Panc1 (cell line): ENCODE data around the gene ATP2C1. TPM values are rescaled to one million over a fixed set of nuclear protein-coding genes. Genes with fewer than 3 reads are reported as not detected.

Source experiments
- ATAC-seq: fragments of 200-7000 bp; cut with Tn5 transposase; 2 replicates; pipeline ENCODE4 v1.9.1; 2020; ENCODE audit warnings: mild to moderate bottlenecking, moderate library complexity
- BruUV-seq: library from RNA; stranded (reverse); fragments of 400-500 nt; replicated peaks from 2 replicates; lab custom pipeline; 2021; lab: Mats Ljungman, UMichigan
- CTCF ChIA-PET: fragments of 300-600 bp; sonication (Branson Sonifier 250); formaldehyde crosslinking; loops from one replicate; lab custom pipeline; 2022; ENCODE audit warnings: antibody characterized with exemption; lab: Charles Lee
- POLR2A ChIA-PET: fragments of 300-600 bp; sonication (Branson Sonifier 250); formaldehyde crosslinking; loops from one replicate; lab custom pipeline; 2022; ENCODE audit warnings: antibody characterized with exemption; lab: Charles Lee
- DNase-seq: peaks from one replicate; pipeline ENCODE4 v3.0.0-alpha.2; 2010; ENCODE audit warnings: low read depth, low spot score
- H3K27ac ChIP-seq: 2 replicates; pipeline ENCODE4 v1.5.1; 2011; ENCODE audit warnings: mild to moderate bottlenecking, low read length, inconsistent platforms
- H3K27me3 ChIP-seq: fragments of 200-500 bp; sonication (Bioruptor generic); 2 replicates; pipeline ENCODE4 v1.6.0; 2014; ENCODE audit warnings: low read length, inconsistent platforms; ENCODE audit not compliant: control insufficient read depth, insufficient read depth
- H3K36me3 ChIP-seq: fragments of 200-500 bp; sonication (Bioruptor generic); 2 replicates; pipeline ENCODE4 v1.5.1; 2014; ENCODE audit warnings: inconsistent platforms, mild to moderate bottlenecking, low read length, moderate library complexity; ENCODE audit not compliant: control insufficient read depth, insufficient read depth
- H3K4me1 ChIP-seq: 2 replicates; pipeline ENCODE4 v1.5.1; 2011; ENCODE audit warnings: inconsistent platforms, mild to moderate bottlenecking, low read length, moderate library complexity; ENCODE audit not compliant: control insufficient read depth, insufficient read depth
- H3K4me3 ChIP-seq, 2 experiments: 2 replicates each; pipeline ENCODE4 v1.5.1; 2011 to 2012; ENCODE audit warnings: low read depth in 2 of 2, low read length in 2 of 2, mild to moderate bottlenecking in 2 of 2, inconsistent platforms in 1 of 2, moderate library complexity in 1 of 2
- H3K9me3 ChIP-seq: fragments of 200-500 bp; sonication (Bioruptor generic); 2 replicates; pipeline ENCODE4 v1.5.1; 2014; ENCODE audit warnings: low read depth, mild to moderate bottlenecking, inconsistent platforms, low read length, moderate library complexity; ENCODE audit not compliant: control insufficient read depth, insufficient read depth
- CTCF ChIP-seq: fragments of 450-650 bp; IDR thresholded peaks from 2 replicates; pipeline ENCODE4 v1.5.1; 2017; ENCODE audit warnings: mild to moderate bottlenecking
- POLR2AphosphoS5 ChIP-seq: IDR thresholded peaks from 2 replicates; pipeline ENCODE4 v1.6.1; 2012; ENCODE audit warnings: mild to moderate bottlenecking, low read depth, low read length, moderate library complexity
- SIN3A ChIP-seq: IDR thresholded peaks from 2 replicates; pipeline ENCODE4 v1.6.1; 2012; ENCODE audit warnings: low read depth, mild to moderate bottlenecking, low read length, moderate library complexity, borderline replicate concordance; ENCODE audit not compliant: insufficient read depth
- TCF7L2 ChIP-seq: IDR thresholded peaks from 2 replicates; pipeline ENCODE4 v1.6.1; 2011; ENCODE audit warnings: mild to moderate bottlenecking, low read depth, low read length, inconsistent platforms
- in situ Hi-C: cut with HindIII; loops from 2 replicates; pipeline ENCODE4 v1.10.0; 2016; ENCODE audit warnings: low sequenced_read_pairs, low pct_unique_long_range_greater_than_20kb
- intact Hi-C: fragments of 100-400 bp; cut with micrococcal nuclease; formaldehyde crosslinking; loops from one replicate; pipeline ENCODE4 v1.10.0; 2022; ENCODE audit not compliant: unreplicated experiment
- total RNA-seq: library from RNA; stranded (reverse); gene quantifications from one replicate; pipeline ENCODE4 v1.2.1, GENCODE V29; 2021; ENCODE audit not compliant: unreplicated experiment
- TF ChIP-seq, protein P1 (sequence below), 2 experiments: IDR thresholded peaks; 2 replicates each; pipeline ENCODE4 v1.6.1; 2011 to 2012; ENCODE audit warnings: low read depth in 2 of 2, control low read depth in 1 of 2, low read length in 1 of 2, mild to moderate bottlenecking in 1 of 2, moderate library complexity in 1 of 2; ENCODE audit not compliant: insufficient read depth in 1 of 2

The ATP2C1 gene
- total RNA-seq, 1 experiment from 2014 or later: 101 TPM

- Histone ChIP-seq H3K36me3 (no peaks in the 10 kb centered on the region), H3K27ac (no peak overlapping the region), H3K4me1 (no peaks in the 10 kb centered on the region), H3K4me3 (no peak overlapping the region), H3K27me3 (peaks cover 11% of the 10 kb centered on the region; the same call in 1 of the 2 replicates), H3K9me3 (no peaks in the 10 kb centered on the region)
- ATAC-seq (no peak), DNase-seq (no peak)
- ChIA-PET POLR2A (no interaction called here), CTCF (no interaction called here)
- intact Hi-C loops (no loop called here), in situ Hi-C loops (no loop called here)
- TF ChIP-seq, protein P1, sequence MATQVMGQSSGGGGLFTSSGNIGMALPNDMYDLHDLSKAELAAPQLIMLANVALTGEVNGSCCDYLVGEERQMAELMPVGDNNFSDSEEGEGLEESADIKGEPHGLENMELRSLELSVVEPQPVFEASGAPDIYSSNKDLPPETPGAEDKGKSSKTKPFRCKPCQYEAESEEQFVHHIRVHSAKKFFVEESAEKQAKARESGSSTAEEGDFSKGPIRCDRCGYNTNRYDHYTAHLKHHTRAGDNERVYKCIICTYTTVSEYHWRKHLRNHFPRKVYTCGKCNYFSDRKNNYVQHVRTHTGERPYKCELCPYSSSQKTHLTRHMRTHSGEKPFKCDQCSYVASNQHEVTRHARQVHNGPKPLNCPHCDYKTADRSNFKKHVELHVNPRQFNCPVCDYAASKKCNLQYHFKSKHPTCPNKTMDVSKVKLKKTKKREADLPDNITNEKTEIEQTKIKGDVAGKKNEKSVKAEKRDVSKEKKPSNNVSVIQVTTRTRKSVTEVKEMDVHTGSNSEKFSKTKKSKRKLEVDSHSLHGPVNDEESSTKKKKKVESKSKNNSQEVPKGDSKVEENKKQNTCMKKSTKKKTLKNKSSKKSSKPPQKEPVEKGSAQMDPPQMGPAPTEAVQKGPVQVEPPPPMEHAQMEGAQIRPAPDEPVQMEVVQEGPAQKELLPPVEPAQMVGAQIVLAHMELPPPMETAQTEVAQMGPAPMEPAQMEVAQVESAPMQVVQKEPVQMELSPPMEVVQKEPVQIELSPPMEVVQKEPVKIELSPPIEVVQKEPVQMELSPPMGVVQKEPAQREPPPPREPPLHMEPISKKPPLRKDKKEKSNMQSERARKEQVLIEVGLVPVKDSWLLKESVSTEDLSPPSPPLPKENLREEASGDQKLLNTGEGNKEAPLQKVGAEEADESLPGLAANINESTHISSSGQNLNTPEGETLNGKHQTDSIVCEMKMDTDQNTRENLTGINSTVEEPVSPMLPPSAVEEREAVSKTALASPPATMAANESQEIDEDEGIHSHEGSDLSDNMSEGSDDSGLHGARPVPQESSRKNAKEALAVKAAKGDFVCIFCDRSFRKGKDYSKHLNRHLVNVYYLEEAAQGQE (IDR thresholded peaks at IDR 0.05; ENCODE audit: insufficient read depth in 1 of 2, low read depth in 2 of 2, low read length in 1 of 2): no peak
- no peak for TF ChIP-seq POLR2AphosphoS5
- TF ChIP-seq SIN3A: no peak
- TF ChIP-seq CTCF: no peak
- TF ChIP-seq TCF7L2: no peak
- no TSS peak for BruUV-seq
Measured at GRCh38 chr3:130846181-130846580, 47.7 kb upstream of the ATP2C1 start.

DNA sequence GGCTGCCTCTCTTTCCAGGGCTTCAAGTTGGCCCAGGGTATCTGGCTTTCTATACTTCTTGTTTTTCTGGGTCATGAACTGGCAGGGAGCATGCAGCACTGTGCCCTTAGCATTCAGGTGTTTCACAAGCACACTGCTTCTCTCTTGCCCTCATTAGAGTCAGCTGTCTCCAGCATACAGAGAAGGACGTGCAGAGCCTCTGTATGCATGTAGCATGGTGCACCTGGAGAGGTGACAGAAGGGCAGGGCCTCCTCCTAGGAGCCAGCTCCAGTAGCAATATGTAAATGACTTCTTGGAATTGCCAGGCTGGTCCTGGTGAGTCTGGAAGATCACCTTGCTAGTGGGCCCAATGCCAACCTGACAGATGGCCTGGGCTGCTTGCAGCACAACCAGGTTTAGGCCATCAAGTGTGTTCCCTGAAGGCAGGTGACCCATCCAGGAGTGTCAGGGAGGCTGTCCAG lies 44.8 kb upstream of the ATP2C1 start:
- Histone ChIP-seq H3K27ac (no peak overlapping the region), H3K9me3 (no peaks in the 10 kb centered on the region), H3K27me3 (peaks cover 12% of the 10 kb centered on the region; the same call in 1 of the 2 replicates), H3K4me3 (no peak overlapping the region), H3K4me1 (no peaks in the 10 kb centered on the region), H3K36me3 (no peaks in the 10 kb centered on the region)
- ChIA-PET CTCF (no interaction called here), POLR2A (no interaction called here)
- intact Hi-C loops (no loop called here), in situ Hi-C loops (no loop called here)
- ATAC-seq (no peak; the same call in 1 of the 2 replicates), DNase-seq (no peak)
- TF ChIP-seq, protein P1 (IDR thresholded peaks at IDR 0.05; ENCODE audit: insufficient read depth in 1 of 2, low read depth in 2 of 2, low read length in 1 of 2): no peak
- TF ChIP-seq TCF7L2 (no peak), CTCF (no peak), POLR2AphosphoS5 (no peak), SIN3A (no peak)
- BruUV-seq: no TSS peak
